Stimulated activated CD8-positive, alpha-beta memory T cell treated with anti-CD3 and anti-CD28 coated beads, Interleukin-12 subunit alpha, Interleukin-12 subunit beta, amount 100 ng/mL, for 1 hour (primary cell): ENCODE results near the gene AP3S2.
"Not testable (repeated sequence)": the region's sequence is repeated elsewhere in the genome, so short reads cannot be mapped to it uniquely, and the experiment has no call there.

Experiments
- DNase-seq: peaks from one replicate; pipeline ENCODE4 v3.0.0-alpha.2; 2020; ENCODE audit warnings: low read depth

Gene AP3S2

GRCh38 chr15:89799918-89800498, 93.8 kb downstream of the AP3S2 start:
- DNase-seq = no peak

- no peak for DNase-seq
Observed at GRCh38 chr15:89799011-89799911, 94.5 kb downstream of the AP3S2 start.

DNA sequence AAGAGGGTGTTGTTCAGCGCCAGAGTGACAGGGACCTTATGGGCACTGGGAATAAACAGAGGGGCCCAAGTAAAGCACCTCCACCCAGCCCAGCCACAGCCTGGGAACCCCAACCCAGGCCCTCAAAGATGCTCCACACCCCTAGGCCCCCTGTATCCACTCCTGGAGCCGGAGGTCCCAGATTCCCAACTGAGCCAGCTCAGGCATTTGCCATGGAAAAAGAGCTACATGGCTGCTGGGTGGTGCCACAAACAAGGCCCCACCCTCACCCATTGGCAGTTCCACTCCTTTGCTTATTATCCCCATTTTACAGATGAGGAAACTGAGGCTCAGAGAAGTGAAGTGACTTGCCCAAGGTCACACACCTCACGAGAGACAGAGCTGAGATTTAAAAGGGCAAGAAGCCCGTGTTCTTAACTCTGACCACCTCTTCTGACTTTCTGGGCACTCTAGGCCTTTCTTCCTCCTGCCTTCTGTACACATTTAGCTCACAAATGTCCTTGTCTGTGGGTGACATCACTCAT, 96.1 kb downstream of the AP3S2 start:
- no peak for DNase-seq

- DNase-seq = no peak
Observed at GRCh38 chr15:89795996-89796395, 97.8 kb downstream of the AP3S2 start.

DNA sequence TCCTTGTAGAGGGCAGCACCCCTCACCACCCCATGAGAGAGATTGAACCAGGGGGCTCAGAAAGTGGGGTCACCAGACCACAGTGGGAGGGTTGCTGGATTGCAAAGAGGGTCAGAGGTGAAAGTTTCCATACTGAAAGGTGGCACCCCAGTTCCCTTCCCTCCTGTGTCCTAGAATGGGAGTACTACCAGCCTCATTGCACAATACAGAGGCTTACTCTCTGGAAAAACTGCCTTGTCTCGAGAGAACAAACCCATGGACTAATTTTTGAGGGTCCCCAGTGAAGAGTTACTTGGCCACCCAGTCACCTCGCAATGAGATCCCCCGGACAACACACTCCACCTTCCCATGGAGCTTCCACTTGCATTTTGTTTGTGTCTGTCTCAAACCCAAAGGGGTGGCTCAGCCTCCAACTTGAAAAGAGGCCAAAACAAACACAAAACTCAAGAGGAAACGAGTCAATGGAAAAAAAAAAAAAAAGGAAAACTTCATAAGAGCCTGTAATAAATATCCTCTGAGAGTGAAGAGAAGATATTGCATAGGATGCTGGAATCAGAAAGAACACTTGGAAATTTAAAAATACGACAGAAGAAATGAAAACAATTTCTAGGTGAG, 99.1 kb downstream of the AP3S2 start:
- DNase-seq = no peak

DNA sequence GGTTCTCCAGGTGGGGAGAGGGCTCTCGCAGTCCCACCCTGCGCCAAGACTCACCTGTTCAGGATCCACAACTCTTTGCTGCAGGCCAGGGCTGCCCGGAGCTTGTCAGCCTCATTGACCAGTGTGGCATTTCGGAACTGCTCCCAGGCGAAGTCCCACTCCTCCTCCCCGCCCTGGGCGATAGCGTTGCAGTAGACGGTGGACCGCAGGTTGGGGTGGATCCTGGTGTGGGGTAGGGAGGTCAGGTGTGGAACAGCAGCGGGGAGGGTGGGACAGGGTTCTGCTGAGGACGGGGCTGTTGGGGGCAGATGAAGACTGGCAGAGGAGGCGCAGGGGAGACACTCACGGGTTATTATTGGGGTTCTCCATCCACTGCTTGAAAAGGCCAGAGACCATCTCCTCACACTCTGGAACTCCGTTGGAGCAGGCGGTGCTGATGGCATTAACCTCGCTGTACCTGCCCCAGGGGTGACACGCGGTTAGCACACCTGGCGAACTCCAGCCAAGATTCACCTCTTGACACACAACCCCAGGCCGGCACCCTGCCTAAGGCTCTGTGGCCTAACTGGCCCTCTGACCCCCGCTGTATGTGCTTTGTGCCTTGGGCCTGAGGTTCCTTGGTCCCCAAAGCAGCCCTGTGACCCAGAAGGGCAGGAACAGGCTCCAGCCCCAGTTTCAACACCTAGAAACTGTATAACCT, 101.5 kb downstream of the AP3S2 start:
- no peak for DNase-seq

DNA sequence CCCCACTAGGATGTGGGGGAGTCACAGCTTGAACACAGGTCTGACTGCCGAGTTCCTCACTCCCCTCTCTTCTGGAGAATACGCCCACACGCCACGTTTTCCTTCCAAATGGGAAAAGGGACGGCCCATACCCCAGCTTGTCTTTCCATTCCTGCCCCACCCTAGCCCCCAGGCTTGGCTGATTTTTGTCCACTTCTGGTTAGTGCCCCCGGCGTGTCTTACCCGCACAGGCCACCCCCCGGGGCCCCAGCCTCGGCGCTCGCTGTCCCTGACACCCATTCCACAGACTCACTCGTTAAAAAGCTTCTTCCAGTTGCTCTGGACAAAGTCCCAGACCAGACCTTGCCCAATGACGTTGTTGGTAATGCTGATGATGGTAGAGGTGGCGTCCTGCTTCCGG, 103.1 kb downstream of the AP3S2 start:
- DNase-seq = no peak

GRCh38 chr15:89790206-89790605, 103.6 kb downstream of the AP3S2 start:
- no peak for DNase-seq

DNA sequence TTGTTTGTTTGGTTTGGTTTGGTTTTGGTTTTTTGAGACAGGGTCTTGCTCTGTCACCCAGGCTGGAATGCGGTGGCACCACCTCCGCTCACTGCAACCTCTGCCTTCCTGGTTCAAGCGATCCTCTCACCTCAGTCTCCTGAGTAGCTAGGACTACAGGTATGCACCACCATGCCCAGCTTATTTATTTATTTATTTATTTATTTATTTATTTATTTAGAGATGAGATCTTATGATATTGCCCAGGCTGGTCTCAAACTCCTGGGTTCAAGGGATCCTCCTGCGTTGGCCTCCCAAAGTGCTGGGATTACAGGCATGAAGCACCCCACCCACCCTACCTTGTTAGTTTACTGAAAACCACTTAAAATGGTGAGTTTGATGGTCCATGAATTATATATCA, 105.2 kb downstream of the AP3S2 start:
- not testable (repeated sequence) for DNase-seq

DNA sequence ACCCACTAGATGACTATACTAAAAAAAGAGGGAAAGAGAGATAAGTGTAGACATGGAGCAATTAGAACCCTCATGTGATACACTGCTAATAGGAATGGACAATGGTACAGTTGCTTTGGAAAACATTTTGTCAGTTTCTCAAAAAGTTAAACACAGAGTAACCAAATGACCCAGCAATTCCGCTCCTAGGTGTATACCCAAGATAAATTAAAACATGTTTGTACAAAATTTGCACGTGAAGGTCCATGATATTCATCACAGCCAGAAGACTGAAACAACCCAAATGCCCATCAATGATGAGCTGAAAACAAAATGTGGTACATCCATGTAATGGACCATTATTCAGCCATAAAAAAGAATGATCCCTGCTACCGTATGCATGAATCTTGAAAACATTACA, 105.8 kb downstream of the AP3S2 start:
- DNase-seq = no peak

DNA sequence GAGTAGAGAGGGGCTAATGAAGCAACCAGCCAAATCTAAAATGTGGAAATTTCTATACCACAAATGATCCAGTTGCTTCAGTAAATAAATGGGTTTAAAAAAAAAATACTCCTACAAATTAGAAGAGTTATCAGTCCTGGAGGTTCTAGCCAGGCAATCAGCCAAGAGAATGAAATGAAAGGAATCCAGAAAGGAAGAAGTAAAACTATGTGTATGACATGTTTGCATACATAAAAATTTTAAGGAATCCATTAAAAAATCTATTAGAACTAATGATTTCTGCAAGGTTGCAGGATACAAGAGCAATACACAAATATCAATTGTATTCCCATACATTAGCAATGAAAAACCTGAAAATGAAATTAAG, 108.0 kb downstream of the AP3S2 start:
- no peak for DNase-seq

GRCh38 chr15:89785064-89785773, 108.6 kb downstream of the AP3S2 start:
- no peak for DNase-seq

DNA sequence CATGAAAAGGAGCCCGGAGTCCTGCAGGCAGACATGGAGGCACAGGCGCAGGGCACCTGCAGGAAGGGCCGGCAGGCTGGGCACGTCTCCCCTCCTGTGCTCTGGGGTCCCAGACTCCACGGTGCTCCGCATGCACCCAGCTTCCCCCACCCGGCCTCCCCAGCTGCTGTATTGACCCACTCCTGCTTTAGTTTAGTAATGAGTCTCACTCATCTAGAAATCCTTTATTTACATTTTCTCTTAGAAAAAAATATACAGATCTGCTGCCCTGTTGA, 109.2 kb downstream of the AP3S2 start:
- no peak for DNase-seq

- no peak for DNase-seq
Observed at GRCh38 chr15:89783861-89784685, 109.7 kb downstream of the AP3S2 start.

GRCh38 chr15:89783111-89783860, 110.5 kb downstream of the AP3S2 start:
- DNase-seq = no peak

DNA sequence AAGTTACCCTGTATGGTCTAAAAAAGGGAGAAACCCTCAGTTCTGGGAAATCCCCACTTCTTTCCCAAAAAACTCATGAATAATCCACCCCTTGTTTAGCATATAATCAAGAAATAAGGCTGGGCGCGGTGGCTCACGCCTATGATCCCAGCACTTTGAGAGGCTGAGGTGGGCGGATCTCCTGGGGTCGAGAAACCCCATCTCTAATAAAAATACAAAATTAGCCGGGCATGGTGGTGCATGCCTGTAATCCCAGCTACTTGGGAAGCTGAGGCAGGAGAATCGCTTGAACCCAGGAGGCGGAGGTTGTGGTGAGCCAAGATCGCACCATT, 111.2 kb downstream of the AP3S2 start:
- DNase-seq = not testable (repeated sequence)

DNA sequence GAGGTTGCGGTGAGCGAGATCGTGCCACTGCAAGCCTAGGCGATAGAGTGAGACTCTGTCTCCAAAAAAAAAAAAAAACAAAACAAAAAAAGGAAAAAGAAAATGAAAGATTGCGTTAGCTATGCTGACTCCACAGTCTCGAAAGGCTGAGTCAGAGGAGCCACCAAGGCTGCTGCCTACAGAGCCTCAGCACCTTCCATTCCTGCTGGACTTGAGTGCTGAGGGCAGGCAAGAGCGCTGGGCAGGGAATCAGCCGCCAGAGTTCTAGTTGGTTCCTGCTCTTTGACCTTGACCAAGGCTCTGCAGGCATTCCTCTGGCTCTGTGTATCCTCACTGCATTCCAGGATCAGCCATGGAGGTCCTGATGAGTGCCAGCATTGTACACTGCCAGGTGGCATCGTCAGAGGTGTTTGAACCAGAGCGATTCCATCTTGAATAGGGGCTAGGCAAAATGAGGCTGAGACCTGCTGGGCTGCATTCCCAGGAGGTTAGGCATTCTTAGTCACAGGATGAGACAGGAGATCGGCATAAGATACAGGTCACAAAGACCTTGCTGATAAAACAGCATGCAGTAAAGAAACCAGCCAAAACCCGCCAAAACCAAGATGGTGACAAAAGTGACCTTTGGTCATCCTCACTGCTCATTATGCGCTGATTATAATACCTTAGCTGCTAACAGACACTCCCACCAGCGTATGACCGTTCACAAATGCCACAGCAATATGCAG, 111.7 kb downstream of the AP3S2 start:
- no peak for DNase-seq

DNA sequence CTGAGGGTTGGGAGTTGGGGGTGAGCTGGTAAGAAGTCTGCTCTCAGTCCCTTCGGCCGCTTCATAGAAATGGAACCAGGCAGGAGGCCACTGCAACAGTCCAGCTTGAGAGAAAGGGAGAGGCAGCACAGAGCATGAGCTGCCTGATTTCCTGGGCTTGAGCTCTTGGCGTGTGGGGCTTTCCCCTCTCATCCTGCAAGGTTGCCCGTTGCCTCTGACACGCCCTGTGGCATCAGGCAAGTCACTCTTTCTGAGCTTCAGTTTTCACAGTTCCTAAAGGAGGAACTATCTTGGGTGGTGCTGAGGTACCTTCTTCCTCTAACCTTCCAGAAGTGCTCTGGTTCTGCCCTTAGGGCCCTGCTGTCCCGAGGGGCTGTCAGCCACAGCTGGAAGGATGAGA, 112.7 kb downstream of the AP3S2 start:
- DNase-seq = no peak

DNA sequence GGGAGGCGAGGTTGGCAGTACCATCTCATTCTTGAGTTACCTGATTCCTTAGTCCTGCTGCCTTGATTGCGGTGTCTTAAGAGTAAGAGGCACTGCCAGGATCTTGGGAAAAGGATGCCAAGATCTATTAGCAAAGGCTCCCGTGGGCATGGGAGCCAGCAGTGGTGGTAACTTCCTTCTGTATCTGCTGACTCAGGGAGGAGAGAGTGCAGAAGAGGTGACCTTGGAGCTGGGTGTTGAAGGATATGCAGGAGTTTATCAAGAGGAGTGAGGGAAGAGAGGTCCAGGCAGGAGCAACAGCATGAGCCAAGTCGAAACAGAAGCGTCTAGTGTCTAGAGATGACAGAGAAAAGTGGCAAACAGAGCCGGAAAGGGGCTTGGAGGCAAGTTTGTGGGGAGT, 113.2 kb downstream of the AP3S2 start:
- no peak for DNase-seq
